GM12891 (cell line): ENCODE data around the gene CTDSPL.

Experiments
- DNase-seq: peaks from one replicate; pipeline ENCODE4 v3.0.0; 2011; ENCODE audit warnings: low spot score; ENCODE audit not compliant: insufficient read length
- FAIRE-seq: peaks from 2 replicates; lab custom pipeline; 2011; peaks lifted over from hg19 to GRCh38; lab: Jason Lieb, UNC
- PAX5 ChIP-seq: IDR thresholded peaks from 2 replicates; pipeline ENCODE4 v1.6.1; 2011; ENCODE audit warnings: low read length, moderate library complexity, mild to moderate bottlenecking; ENCODE audit not compliant: insufficient read depth, severe bottlenecking
- POLR2A ChIP-seq: IDR thresholded peaks from 2 replicates; pipeline ENCODE4 v1.6.1; 2011; ENCODE audit warnings: low read depth, low read length, control low read depth
- POLR2AphosphoS5 ChIP-seq: IDR thresholded peaks from 2 replicates; pipeline ENCODE4 v1.6.1; 2011; ENCODE audit warnings: low read depth, low read length, control low read depth
- POU2F2 ChIP-seq: IDR thresholded peaks from 2 replicates; pipeline ENCODE4 v1.6.1; 2011; ENCODE audit warnings: low read depth, mild to moderate bottlenecking, control low read depth, low read length, moderate library complexity
- SPI1 ChIP-seq: IDR thresholded peaks from 2 replicates; pipeline ENCODE4 v1.6.1; 2011; ENCODE audit warnings: low read depth, low read length, control low read depth
- TAF1 ChIP-seq: IDR thresholded peaks from 2 replicates; pipeline ENCODE4 v1.6.1; 2011; ENCODE audit warnings: low read depth, low read length, control low read depth

Gene CTDSPL

GRCh38 chr3:38000965-38001455 is 139.3 kb downstream of the CTDSPL start:
- TF ChIP-seq TAF1 (no peak), POU2F2 (no peak), POLR2A (no peak), PAX5 (no peak), POLR2AphosphoS5 (no peak), SPI1 (no peak)
- DNase-seq (no peak), FAIRE-seq (no peak)

DNA sequence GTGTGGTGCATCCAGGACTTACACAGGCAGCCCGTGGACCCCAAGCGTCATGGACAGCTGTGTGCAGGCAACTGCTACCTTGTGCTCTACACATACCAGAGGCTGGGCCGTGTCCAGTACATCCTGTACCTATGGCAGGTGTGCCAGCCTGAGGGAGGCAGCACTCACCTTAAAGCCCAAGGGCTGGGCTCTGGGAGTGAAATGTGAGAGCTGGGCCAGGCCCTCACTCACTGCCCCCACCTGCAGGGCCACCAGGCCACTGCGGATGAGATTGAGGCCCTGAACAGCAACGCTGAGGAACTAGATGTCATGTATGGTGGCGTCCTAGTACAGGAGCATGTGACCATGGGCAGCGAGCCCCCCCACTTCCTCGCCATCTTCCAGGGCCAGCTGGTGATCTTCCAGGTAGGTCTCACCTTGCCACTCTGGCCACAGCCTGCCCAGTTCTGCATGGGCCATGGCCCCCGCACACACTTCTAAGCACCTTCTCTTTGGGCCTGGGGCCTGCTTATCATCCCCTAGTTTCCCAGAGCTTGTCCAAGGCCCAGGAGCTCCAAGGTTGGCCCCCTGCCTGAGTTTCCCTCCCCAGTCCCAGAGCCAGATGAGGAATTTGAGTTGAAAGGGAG is 139.9 kb downstream of the CTDSPL start:
- FAIRE-seq (no peak), DNase-seq (no peak)
- no peak for TF ChIP-seq POLR2AphosphoS5
- no peak for TF ChIP-seq PAX5
- no peak for TF ChIP-seq POU2F2
- TF ChIP-seq POLR2A = no peak
- no peak for TF ChIP-seq SPI1
- no peak for TF ChIP-seq TAF1

GRCh38 chr3:38002291-38002876 is 140.7 kb downstream of the CTDSPL start:
- no peak for FAIRE-seq
- no peak for TF ChIP-seq POLR2A
- no peak for TF ChIP-seq PAX5
- no peak for DNase-seq

- TF ChIP-seq POU2F2 = no peak
- no peak for TF ChIP-seq POLR2A
- TF ChIP-seq SPI1 = no peak
- no peak for TF ChIP-seq TAF1
- no peak for TF ChIP-seq PAX5
- no peak for TF ChIP-seq POLR2AphosphoS5
- FAIRE-seq = no peak
These were observed 141.3 kb downstream of the CTDSPL start for GRCh38 chr3:38002940-38003339.

GRCh38 chr3:38003371-38003816 is 141.7 kb downstream of the CTDSPL start:
- peak; percentile 66 for FAIRE-seq
- peak; percentile 62 for DNase-seq
- no peak for TF ChIP-seq POLR2AphosphoS5
- no peak for TF ChIP-seq POLR2A
- no peak for TF ChIP-seq POU2F2
- TF ChIP-seq PAX5 = no peak
- TF ChIP-seq SPI1 = no peak
- no peak for TF ChIP-seq TAF1

More at GRCh38 chr3:38002940-38003339, 141.3 kb downstream of the CTDSPL start:
- no peak for DNase-seq

GRCh38 chr3:38003817-38004414 is 142.2 kb downstream of the CTDSPL start:
- FAIRE-seq (no peak), DNase-seq (no peak)
- TF ChIP-seq POLR2A = no peak
- no peak for TF ChIP-seq TAF1
- TF ChIP-seq POLR2AphosphoS5 = no peak
- TF ChIP-seq POU2F2 = no peak
- TF ChIP-seq SPI1 = no peak
- TF ChIP-seq PAX5 = no peak

- peak; percentile 89 for FAIRE-seq
- no peak for DNase-seq
- no peak for TF ChIP-seq POLR2A
- no peak for TF ChIP-seq TAF1
- TF ChIP-seq PAX5 = no peak
- TF ChIP-seq SPI1 = no peak
- no peak for TF ChIP-seq POU2F2
- TF ChIP-seq POLR2AphosphoS5 = no peak
These were observed 142.9 kb downstream of the CTDSPL start for GRCh38 chr3:38004415-38005075.

DNA sequence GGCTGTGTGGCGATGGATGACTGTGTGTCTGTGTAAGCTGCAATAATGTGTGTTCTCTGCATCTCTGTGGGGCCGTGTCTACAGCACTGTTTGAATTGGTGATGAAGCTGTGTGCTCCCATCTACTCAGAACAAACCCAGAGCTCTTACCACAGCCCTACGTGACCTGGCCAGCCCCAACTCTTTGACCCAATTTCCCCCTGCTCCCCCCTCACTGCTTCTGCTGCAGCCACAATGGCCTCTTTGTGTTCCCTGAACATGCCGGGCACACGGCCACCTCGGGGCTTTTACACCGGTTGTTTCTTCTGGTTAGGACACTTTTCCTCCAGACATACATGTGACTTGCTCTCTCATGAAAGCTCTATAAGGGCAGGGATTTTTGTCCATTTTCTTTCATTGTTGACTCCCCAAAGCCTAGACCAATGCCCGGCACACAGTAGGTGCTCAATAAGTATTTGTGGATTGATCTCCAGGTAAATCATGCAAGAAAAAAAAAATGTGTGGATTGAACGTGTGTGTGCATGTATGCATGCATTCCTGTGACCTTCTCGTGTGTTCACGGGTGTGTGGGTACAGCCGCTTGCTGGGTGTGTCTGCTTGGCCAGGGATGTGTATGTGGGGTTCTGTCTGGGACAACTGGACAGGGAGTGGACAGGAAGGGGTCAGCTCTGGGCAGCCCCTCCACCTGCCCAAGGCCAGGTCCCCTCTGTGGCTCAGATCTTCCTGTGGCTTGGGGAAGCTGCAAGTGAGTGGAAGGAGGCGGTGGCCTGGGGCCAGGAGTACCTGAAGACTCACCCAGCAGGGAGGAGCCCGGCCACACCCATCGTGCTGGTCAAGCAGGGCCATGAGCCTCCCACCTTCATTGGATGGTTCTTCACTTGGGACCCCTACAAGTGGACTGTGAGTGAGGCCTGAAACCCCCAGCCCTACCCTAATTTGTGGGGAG is 143.7 kb downstream of the CTDSPL start:
- TF ChIP-seq POU2F2 = no peak
- no peak for TF ChIP-seq POLR2AphosphoS5
- no peak for TF ChIP-seq PAX5
- TF ChIP-seq POLR2A = no peak
- TF ChIP-seq TAF1 = no peak
- TF ChIP-seq SPI1 = no peak
- DNase-seq = no peak
- FAIRE-seq = no peak
